Lower lobe of right lung (tissue), 2 donors: Measurements from ENCODE around the gene KRTAP22-1. TPM values are rescaled to one million over a fixed set of nuclear protein-coding genes. Genes with fewer than 3 reads are reported as not detected.

Experiments used
- ATAC-seq, 2 donors: fragments of 200-7000 bp; cut with Tn5 transposase; one replicate each; pipeline ENCODE4 v1.9.1; 2020 to 2022; ENCODE audit warnings: mild to moderate bottlenecking in 2 of 2, moderate library complexity in 2 of 2
- DNase-seq: peaks from one replicate; pipeline ENCODE4 v3.0.0-alpha.2; 2020
- H3K27ac ChIP-seq: fragments of 200-600 bp; one replicate; pipeline ENCODE4 v1.8.0; 2022
- H3K27me3 ChIP-seq: fragments of 200-600 bp; one replicate; pipeline ENCODE4 v1.8.0; 2022; ENCODE audit warnings: low read depth
- H3K36me3 ChIP-seq: fragments of 200-600 bp; one replicate; pipeline ENCODE4 v1.8.0; 2022; ENCODE audit warnings: mild to moderate bottlenecking
- H3K4me1 ChIP-seq: fragments of 200-600 bp; one replicate; pipeline ENCODE4 v1.8.0; 2022
- H3K4me3 ChIP-seq: fragments of 200-600 bp; one replicate; pipeline ENCODE4 v1.8.0; 2022; ENCODE audit warnings: mild to moderate bottlenecking
- H3K9me3 ChIP-seq: fragments of 200-600 bp; one replicate; pipeline ENCODE4 v1.8.0; 2022
- CTCF ChIP-seq: fragments of 200-600 bp; IDR thresholded peaks from one replicate; pipeline ENCODE4 v1.8.0; 2022; ENCODE audit warnings: antibody characterized with exemption, mild to moderate bottlenecking
- intact Hi-C: fragments of 100-400 bp; cut with DNase I; formaldehyde crosslinking; loops from one replicate; pipeline ENCODE4 v1.11.0; 2022
- total RNA-seq: library from RNA; stranded (reverse); fragmentation: NEBNext Ultra II Directional; extraction: Animal tissue kit (Norgen Biotek cat#: 25700); gene quantifications from one replicate; pipeline ENCODE4 v1.2.1, GENCODE V29; 2021
- donor health status: DM: no; HTN: yes; CAD: no; lungs with severe emphysema.

Gene KRTAP22-1
- total RNA-seq, 1 donor from 2014 or later = not detected

- Histone ChIP-seq H3K27ac (no peak overlapping the region), H3K4me3 (no peak overlapping the region)
- intact Hi-C loops = no loop called here
Observed at GRCh38 chr21:30623362-30623761, 22.5 kb downstream of the KRTAP22-1 start.

GRCh38 chr21:30625449-30626165 lies 24.7 kb downstream of the KRTAP22-1 start:
- TF ChIP-seq CTCF = no peak
- peak; percentile 13 to 16 for ATAC-seq
- Histone ChIP-seq H3K36me3 (no peaks in the 10 kb centered on the region), H3K27me3 (no peaks in the 10 kb centered on the region), H3K27ac (no peak overlapping the region), H3K4me3 (no peak overlapping the region), H3K4me1 (no peaks in the 10 kb centered on the region), H3K9me3 (no peaks in the 10 kb centered on the region)
- DNase-seq = no peak
- intact Hi-C loops = no loop called here

More at GRCh38 chr21:30623362-30623761, 22.5 kb downstream of the KRTAP22-1 start:
- no peak for TF ChIP-seq CTCF
- H3K9me3 ChIP-seq = no peaks in the 10 kb centered on the region
- ATAC-seq (no peak), DNase-seq (no peak)
- no peaks in the 10 kb centered on the region for H3K27me3 ChIP-seq
- H3K4me1 ChIP-seq = no peaks in the 10 kb centered on the region
- H3K36me3 ChIP-seq = no peaks in the 10 kb centered on the region

GRCh38 chr21:30628109-30628508 lies 27.2 kb downstream of the KRTAP22-1 start:
- Histone ChIP-seq H3K4me1 (no peaks in the 10 kb centered on the region), H3K27me3 (no peaks in the 10 kb centered on the region), H3K9me3 (no peaks in the 10 kb centered on the region), H3K36me3 (no peaks in the 10 kb centered on the region), H3K4me3 (no peak overlapping the region), H3K27ac (no peak overlapping the region)
- TF ChIP-seq CTCF = no peak
- ATAC-seq (no peak), DNase-seq (no peak)
- intact Hi-C loops = no loop called here

GRCh38 chr21:30629200-30629599 lies 28.3 kb downstream of the KRTAP22-1 start:
- H3K27me3 ChIP-seq = no peaks in the 10 kb centered on the region
- H3K4me1 ChIP-seq = no peaks in the 10 kb centered on the region
- no peak overlapping the region for H3K4me3 ChIP-seq
- DNase-seq (no peak), ATAC-seq (no peak)
- no peak for TF ChIP-seq CTCF
- no peaks in the 10 kb centered on the region for H3K36me3 ChIP-seq
- no peaks in the 10 kb centered on the region for H3K9me3 ChIP-seq
- H3K27ac ChIP-seq = no peak overlapping the region
- intact Hi-C loops = no loop called here

GRCh38 chr21:30634906-30635305 lies 34.0 kb downstream of the KRTAP22-1 start, which contains the start of gene KRTAP20-2:
Gene KRTAP20-2 (plus strand): TSS chr21:30635206. CDS start chr21:30635264, 58 bp downstream.
- DNase-seq (no peak), ATAC-seq (no peak)
- Histone ChIP-seq H3K4me3 (no peak within 1 kb of the TSS), H3K9me3 (no peaks in the 10 kb centered on the region), H3K4me1 (no peaks in the 10 kb centered on the region), H3K27me3 (no peaks in the 10 kb centered on the region), H3K36me3 (no peaks in the 10 kb centered on the region), H3K27ac (no peak within 1 kb of the TSS)
- no peak for TF ChIP-seq CTCF
- intact Hi-C loops = no loop called here
